Mammary epithelial cell (primary cell): ENCODE results near the gene NET1.

Experiments used
- CTCF ChIP-seq, 2 donors: IDR thresholded peaks in 1 of 2; conservative IDR thresholded peaks in 1 of 2; 2 replicates each; pipeline ENCODE4 v1.5.1; 2011 to 2012; ENCODE audit warnings: inconsistent platforms in 2 of 2, low read length in 2 of 2, mild to moderate bottlenecking in 2 of 2, control low read depth in 1 of 2, low read depth in 1 of 2; ENCODE audit not compliant: insufficient read depth in 1 of 2; ENCODE audit errors: extremely low read depth in 1 of 2
- EZH2 ChIP-seq: IDR thresholded peaks from 2 replicates; pipeline ENCODE4 v1.6.1; 2012; ENCODE audit warnings: low read length, inconsistent platforms, borderline replicate concordance

GRCh38 chr10:5364374-5364773 lies 48.0 kb upstream of the NET1 start:
- no peak for TF ChIP-seq CTCF (conservative IDR thresholded peaks at IDR 0.05 in 1 of 2, IDR thresholded peaks at IDR 0.05 in 1 of 2; ENCODE audit: extremely low read depth in 1 of 2, insufficient read depth in 1 of 2, low read depth in 1 of 2, low read length in 2 of 2)
- no peak for TF ChIP-seq EZH2
